DOHH2 (cell line): ENCODE measurements around the gene PRUNE1.

Experiments
- EZH2phosphoT487 ChIP-seq: fragments of 200-600 bp; sonication (generic); IDR thresholded peaks from 2 replicates; pipeline ENCODE4 v1.6.1; 2017; ENCODE audit warnings: borderline replicate concordance, mild to moderate bottlenecking, antibody characterized with exemption, low read length, moderate library complexity, mixed read lengths
- TF ChIP-seq, protein P1 (sequence below): fragments of 200-600 bp; sonication (generic); IDR thresholded peaks from one replicate; pipeline ENCODE4 v1.5.1; 2014; ENCODE audit warnings: antibody characterized with exemption, mild to moderate bottlenecking, low read depth, low read length; ENCODE audit not compliant: poor library complexity, severe bottlenecking

GRCh38 chr1:151039521-151039920 lies 31.3 kb downstream of the PRUNE1 start:
- TF ChIP-seq, protein P1, sequence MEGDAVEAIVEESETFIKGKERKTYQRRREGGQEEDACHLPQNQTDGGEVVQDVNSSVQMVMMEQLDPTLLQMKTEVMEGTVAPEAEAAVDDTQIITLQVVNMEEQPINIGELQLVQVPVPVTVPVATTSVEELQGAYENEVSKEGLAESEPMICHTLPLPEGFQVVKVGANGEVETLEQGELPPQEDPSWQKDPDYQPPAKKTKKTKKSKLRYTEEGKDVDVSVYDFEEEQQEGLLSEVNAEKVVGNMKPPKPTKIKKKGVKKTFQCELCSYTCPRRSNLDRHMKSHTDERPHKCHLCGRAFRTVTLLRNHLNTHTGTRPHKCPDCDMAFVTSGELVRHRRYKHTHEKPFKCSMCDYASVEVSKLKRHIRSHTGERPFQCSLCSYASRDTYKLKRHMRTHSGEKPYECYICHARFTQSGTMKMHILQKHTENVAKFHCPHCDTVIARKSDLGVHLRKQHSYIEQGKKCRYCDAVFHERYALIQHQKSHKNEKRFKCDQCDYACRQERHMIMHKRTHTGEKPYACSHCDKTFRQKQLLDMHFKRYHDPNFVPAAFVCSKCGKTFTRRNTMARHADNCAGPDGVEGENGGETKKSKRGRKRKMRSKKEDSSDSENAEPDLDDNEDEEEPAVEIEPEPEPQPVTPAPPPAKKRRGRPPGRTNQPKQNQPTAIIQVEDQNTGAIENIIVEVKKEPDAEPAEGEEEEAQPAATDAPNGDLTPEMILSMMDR, result no peak
- no peak for TF ChIP-seq EZH2phosphoT487
